ENCODE results near the gene SPIRE1.

SPIRE1 gene

GRCh38 chr18:12422936-12423335 is 235.0 kb downstream of the SPIRE1 start:
- Histone ChIP-seq H2BK5ac (ENCODE audit: low read depth, low read length, poor library complexity, severe bottlenecking) (no peak overlapping the region), H3K14ac (ENCODE audit: low read length in 2 of 2) (no peak overlapping the region), H3K18ac (ENCODE audit: low read depth in 1 of 2, low read length in 2 of 2) (no peak overlapping the region), H2BK120ac (ENCODE audit: low read depth, low read length) (no peak overlapping the region), H3K9ac (ENCODE audit: low read length) (no peak overlapping the region), H3K4me2 (ENCODE audit: low read length, poor library complexity, severe bottlenecking) (no peak overlapping the region), H3K4ac (ENCODE audit: low read depth in 1 of 2, low read length in 2 of 2) (no peak overlapping the region), H3K9me3 (ENCODE audit: control insufficient read depth, low read length) (peaks cover 15% of the 10 kb centered on the region), H4K8ac (ENCODE audit: low read length) (no peak overlapping the region), H3K27me3 (ENCODE audit: control insufficient read depth in 1 of 2, insufficient read depth in 1 of 2, low read length in 2 of 2) (no peaks in the 10 kb centered on the region), H3K4me1 (ENCODE audit: control insufficient read depth, insufficient read depth, low read depth, low read length) (peaks cover 9% of the 10 kb centered on the region), H2BK12ac (ENCODE audit: low read length in 2 of 2) (no peak overlapping the region), H3K23ac (ENCODE audit: low read length in 2 of 2) (no peak overlapping the region), H3K27ac (ENCODE audit: low read length, poor library complexity, severe bottlenecking) (no peak overlapping the region), H2AK5ac (ENCODE audit: low read length, severe bottlenecking) (no peak overlapping the region), H3K79me1 (replicated peaks; ENCODE audit: low read length, poor library complexity, severe bottlenecking) (no peaks in the 10 kb centered on the region), H3K4me3 (ENCODE audit: insufficient read depth in 1 of 2, low read depth in 1 of 2, low read length in 2 of 2) (no peak overlapping the region), H4K91ac (ENCODE audit: low read length) (no peak overlapping the region), H2BK15ac (ENCODE audit: low read depth, poor library complexity, severe bottlenecking) (no peak overlapping the region), H2AFZ (ENCODE audit: low read depth, low read length) (no peak overlapping the region), H3K36me3 (ENCODE audit: control insufficient read depth in 1 of 2, insufficient read depth in 2 of 2, low read depth in 1 of 2, low read length in 2 of 2) (peaks cover 19 to 26% of the 10 kb centered on the region in 2 experiments)
- DNase-seq = no peak
- WGBS = 87% methylated on average over 9 of the region's 9 CpGs

- no peak overlapping the region for H3K14ac ChIP-seq (ENCODE audit: low read length in 2 of 2)
- H2BK15ac ChIP-seq (ENCODE audit: low read depth, poor library complexity, severe bottlenecking) = no peak overlapping the region
- H3K18ac ChIP-seq (ENCODE audit: low read depth in 1 of 2, low read length in 2 of 2) = no peak overlapping the region
- no peak overlapping the region for H2BK120ac ChIP-seq (ENCODE audit: low read depth, low read length)
- no peak for DNase-seq
- no peak overlapping the region for H2AK5ac ChIP-seq (ENCODE audit: low read length, severe bottlenecking)
- 87% methylated on average over 5 of the region's 5 CpGs for WGBS
- no peak overlapping the region for H2BK12ac ChIP-seq (ENCODE audit: low read length in 2 of 2)
- H3K4me1 ChIP-seq (ENCODE audit: control insufficient read depth, insufficient read depth, low read depth, low read length) = peaks cover 9% of the 10 kb centered on the region
- no peak overlapping the region for H3K27ac ChIP-seq (ENCODE audit: low read length, poor library complexity, severe bottlenecking)
- H4K8ac ChIP-seq (ENCODE audit: low read length) = no peak overlapping the region
- H3K9me3 ChIP-seq (ENCODE audit: control insufficient read depth, low read length) = peaks cover 4% of the 10 kb centered on the region
- H3K4me2 ChIP-seq (ENCODE audit: low read length, poor library complexity, severe bottlenecking) = no peak overlapping the region
- no peaks in the 10 kb centered on the region for H3K79me1 ChIP-seq (replicated peaks; ENCODE audit: low read length, poor library complexity, severe bottlenecking)
- no peak overlapping the region for H2AFZ ChIP-seq (ENCODE audit: low read depth, low read length)
- no peak overlapping the region for H3K9ac ChIP-seq (ENCODE audit: low read length)
- H2BK5ac ChIP-seq (ENCODE audit: low read depth, low read length, poor library complexity, severe bottlenecking) = no peak overlapping the region
- H3K23ac ChIP-seq (ENCODE audit: low read length in 2 of 2) = no peak overlapping the region
- H4K91ac ChIP-seq (ENCODE audit: low read length) = no peak overlapping the region
- no peak overlapping the region for H3K4me3 ChIP-seq (ENCODE audit: insufficient read depth in 1 of 2, low read depth in 1 of 2, low read length in 2 of 2)
- no peak overlapping the region for H3K4ac ChIP-seq (ENCODE audit: low read depth in 1 of 2, low read length in 2 of 2)
- no peaks in the 10 kb centered on the region for H3K27me3 ChIP-seq (ENCODE audit: control insufficient read depth in 1 of 2, insufficient read depth in 1 of 2, low read length in 2 of 2)
- H3K36me3 ChIP-seq (ENCODE audit: control insufficient read depth in 1 of 2, insufficient read depth in 2 of 2, low read depth in 1 of 2, low read length in 2 of 2) = peaks cover 8 to 14% of the 10 kb centered on the region in 2 experiments
Observed at GRCh38 chr18:12421732-12422131, 236.2 kb downstream of the SPIRE1 start.

- Histone ChIP-seq H2BK120ac (ENCODE audit: low read depth, low read length) (peak overlapping the region; percentile 65), H3K4me1 (ENCODE audit: control insufficient read depth, insufficient read depth, low read depth, low read length) (peaks cover 10% of the 10 kb centered on the region), H3K14ac (ENCODE audit: low read length in 2 of 2) (no peak overlapping the region), H3K27ac (ENCODE audit: low read length, poor library complexity, severe bottlenecking) (no peak overlapping the region), H3K9ac (ENCODE audit: low read length) (peak overlapping the region; percentile 32), H3K4ac (ENCODE audit: low read depth in 1 of 2, low read length in 2 of 2) (no peak overlapping the region), H2BK12ac (ENCODE audit: low read length in 2 of 2) (no peak overlapping the region), H3K9me3 (ENCODE audit: control insufficient read depth, low read length) (no peaks in the 10 kb centered on the region), H2BK5ac (ENCODE audit: low read depth, low read length, poor library complexity, severe bottlenecking) (no peak overlapping the region), H3K79me1 (replicated peaks; ENCODE audit: low read length, poor library complexity, severe bottlenecking) (peaks cover 3% of the 10 kb centered on the region), H3K18ac (ENCODE audit: low read depth in 1 of 2, low read length in 2 of 2) (peak overlapping the region in 1 of 2 experiments; percentile 47), H3K4me2 (ENCODE audit: low read length, poor library complexity, severe bottlenecking) (peak overlapping the region; percentile 64), H3K36me3 (ENCODE audit: control insufficient read depth in 1 of 2, insufficient read depth in 2 of 2, low read depth in 1 of 2, low read length in 2 of 2) (peaks cover 8 to 11% of the 10 kb centered on the region in 2 experiments), H3K23ac (ENCODE audit: low read length in 2 of 2) (no peak overlapping the region), H2AK5ac (ENCODE audit: low read length, severe bottlenecking) (no peak overlapping the region), H4K91ac (ENCODE audit: low read length) (peak overlapping the region; percentile 70), H4K8ac (ENCODE audit: low read length) (peak overlapping the region; percentile 65), H3K27me3 (ENCODE audit: control insufficient read depth in 1 of 2, insufficient read depth in 1 of 2, low read length in 2 of 2) (no peaks in the 10 kb centered on the region), H2BK15ac (ENCODE audit: low read depth, poor library complexity, severe bottlenecking) (peak overlapping the region; percentile 12), H3K4me3 (ENCODE audit: insufficient read depth in 1 of 2, low read depth in 1 of 2, low read length in 2 of 2) (peak overlapping the region; percentile 37 to 56), H2AFZ (ENCODE audit: low read depth, low read length) (peak overlapping the region; percentile 29)
- no peak for DNase-seq
- WGBS = 53% methylated on average over 23 of the region's 27 CpGs
Observed at GRCh38 chr18:12420821-12421421, 237.0 kb downstream of the SPIRE1 start.

- Histone ChIP-seq H2AK5ac (ENCODE audit: low read length, severe bottlenecking) (no peak overlapping the region), H3K14ac (ENCODE audit: low read length in 2 of 2) (no peak overlapping the region)
Observed at GRCh38 chr18:12417687-12418086, 240.2 kb downstream of the SPIRE1 start.

More at GRCh38 chr18:12417687-12418086, 240.2 kb downstream of the SPIRE1 start:
- Histone ChIP-seq H2BK120ac (ENCODE audit: low read depth, low read length) (no peak overlapping the region), H3K9me3 (ENCODE audit: control insufficient read depth, low read length) (no peaks in the 10 kb centered on the region), H4K91ac (ENCODE audit: low read length) (no peak overlapping the region), H3K27me3 (ENCODE audit: control insufficient read depth in 1 of 2, insufficient read depth in 1 of 2, low read length in 2 of 2) (no peaks in the 10 kb centered on the region), H2BK15ac (ENCODE audit: low read depth, poor library complexity, severe bottlenecking) (no peak overlapping the region), H2BK12ac (ENCODE audit: low read length in 2 of 2) (no peak overlapping the region), H3K4ac (ENCODE audit: low read depth in 1 of 2, low read length in 2 of 2) (no peak overlapping the region), H2BK5ac (ENCODE audit: low read depth, low read length, poor library complexity, severe bottlenecking) (no peak overlapping the region), H3K36me3 (ENCODE audit: control insufficient read depth in 1 of 2, insufficient read depth in 2 of 2, low read depth in 1 of 2, low read length in 2 of 2) (peaks cover 3 to 10% of the 10 kb centered on the region in 2 experiments), H3K18ac (ENCODE audit: low read depth in 1 of 2, low read length in 2 of 2) (no peak overlapping the region), H3K4me3 (ENCODE audit: insufficient read depth in 1 of 2, low read depth in 1 of 2, low read length in 2 of 2) (no peak overlapping the region), H4K8ac (ENCODE audit: low read length) (no peak overlapping the region), H3K79me1 (replicated peaks; ENCODE audit: low read length, poor library complexity, severe bottlenecking) (peaks cover 12% of the 10 kb centered on the region), H2AFZ (ENCODE audit: low read depth, low read length) (no peak overlapping the region), H3K9ac (ENCODE audit: low read length) (no peak overlapping the region), H3K27ac (ENCODE audit: low read length, poor library complexity, severe bottlenecking) (no peak overlapping the region), H3K4me1 (ENCODE audit: control insufficient read depth, insufficient read depth, low read depth, low read length) (peaks cover 14% of the 10 kb centered on the region), H3K23ac (ENCODE audit: low read length in 2 of 2) (no peak overlapping the region), H3K4me2 (ENCODE audit: low read length, poor library complexity, severe bottlenecking) (no peak overlapping the region)
- DNase-seq = no peak
- WGBS = 94% methylated on average over 4 of the region's 4 CpGs
